HG03571 (cell line): Measurements from ENCODE around the gene ADAT2.

Experiments
- ATAC-seq: cut with Tn5 transposase; IDR thresholded peaks from one replicate; pipeline ENCODE4 v1.9.1; 2021; ENCODE audit not compliant: unreplicated experiment

ADAT2 gene

DNA sequence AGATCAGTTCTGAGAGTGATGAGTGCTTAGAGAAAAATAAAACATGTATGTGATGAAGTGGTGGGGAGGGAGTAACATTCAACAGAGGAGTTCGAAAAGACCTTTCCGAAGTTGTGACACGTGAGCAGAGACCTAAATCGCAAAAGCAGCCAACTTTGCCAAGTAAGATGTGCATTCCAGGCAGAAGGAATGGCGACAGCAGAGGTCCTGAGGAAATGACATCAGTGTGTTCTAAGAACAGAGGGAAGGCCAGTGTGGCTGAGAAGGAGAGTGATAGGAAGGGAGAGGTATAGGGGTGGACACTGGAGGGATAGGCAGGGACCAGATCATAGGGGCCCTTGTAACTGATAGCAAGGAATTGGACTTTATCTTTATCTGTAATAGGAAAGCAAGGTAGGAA, 51.3 kb downstream of the ADAT2 start:
- ATAC-seq, result no peak

DNA sequence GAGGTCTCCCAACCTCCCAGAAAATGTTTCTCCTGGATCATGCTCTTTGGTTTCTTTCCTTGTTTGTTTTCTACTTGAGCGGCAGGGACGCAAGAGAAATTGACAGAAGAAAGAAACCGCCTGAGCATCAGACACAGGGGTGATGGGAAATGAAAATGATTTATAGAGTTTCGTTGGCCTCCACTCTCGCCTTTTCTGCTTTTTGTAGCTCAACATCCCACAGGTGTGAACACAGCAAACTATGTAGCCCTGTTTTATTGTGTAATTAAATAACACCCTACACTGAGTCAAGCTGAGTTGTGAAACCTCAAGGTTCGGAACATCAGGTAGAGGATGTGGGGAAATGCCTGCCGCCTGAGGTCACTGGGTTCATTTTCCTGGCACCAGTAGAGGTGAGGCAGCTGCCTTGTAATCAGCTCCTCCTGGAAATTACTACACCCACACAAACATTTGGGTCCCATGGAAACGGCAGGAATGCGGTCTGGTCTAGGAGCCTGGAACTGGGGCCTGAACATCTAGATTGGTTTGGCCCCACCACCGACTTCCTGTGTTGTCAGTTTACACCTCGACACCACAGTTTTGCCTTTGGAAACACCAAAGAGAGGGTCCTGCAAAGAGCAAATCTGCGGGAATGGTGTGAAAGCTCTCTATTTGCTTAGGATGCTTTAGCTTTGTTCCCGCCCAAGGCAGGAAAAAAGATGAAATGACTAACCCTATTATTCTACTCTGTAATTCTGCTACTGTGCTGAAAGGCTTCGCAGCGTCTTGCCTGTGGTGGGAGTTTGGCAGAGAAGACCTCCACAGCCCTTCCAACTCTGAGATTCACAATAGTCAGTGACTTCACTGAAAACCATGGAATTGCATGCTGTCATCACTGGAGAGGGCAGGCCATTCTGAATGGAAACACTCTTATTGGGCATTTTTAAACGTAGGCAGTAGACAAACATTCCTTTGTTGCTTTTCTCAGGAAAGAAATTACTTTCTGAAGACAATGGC, 53.0 kb downstream of the ADAT2 start:
- no peak for ATAC-seq

DNA sequence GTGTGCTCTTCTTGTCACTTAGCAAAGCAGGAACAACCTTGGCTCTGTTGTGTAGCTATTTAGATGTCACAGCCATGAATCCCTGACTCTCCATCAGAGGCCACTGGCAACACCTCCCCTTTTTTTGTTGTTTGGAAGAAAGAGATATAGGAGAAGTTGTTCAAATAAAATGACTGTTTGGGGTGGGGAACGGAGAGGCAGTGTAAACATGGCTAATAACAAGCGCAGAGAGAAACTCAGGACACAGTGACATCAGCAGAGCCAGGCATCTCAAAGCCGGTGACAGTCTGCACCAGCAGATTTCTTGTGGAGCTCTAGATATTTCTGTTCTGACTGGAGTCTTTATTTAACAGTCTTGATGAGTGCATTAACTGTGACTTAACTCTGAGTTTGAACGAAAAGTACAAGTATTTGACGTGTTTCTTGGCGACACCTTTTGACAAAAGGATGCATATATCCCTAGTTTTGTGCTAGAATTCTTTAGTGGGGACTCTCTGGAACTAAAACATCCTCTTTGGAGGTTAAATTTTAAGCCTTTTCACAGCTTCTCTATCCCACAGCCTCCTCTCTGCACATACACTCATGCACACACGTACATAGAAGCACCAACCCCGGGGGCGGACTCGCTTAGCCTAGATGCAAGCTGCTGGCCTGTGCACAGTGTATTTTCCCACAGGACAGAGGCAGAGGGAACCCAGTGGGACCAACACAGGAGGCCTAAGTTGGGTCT, 53.8 kb downstream of the ADAT2 start:
- no peak for ATAC-seq

DNA sequence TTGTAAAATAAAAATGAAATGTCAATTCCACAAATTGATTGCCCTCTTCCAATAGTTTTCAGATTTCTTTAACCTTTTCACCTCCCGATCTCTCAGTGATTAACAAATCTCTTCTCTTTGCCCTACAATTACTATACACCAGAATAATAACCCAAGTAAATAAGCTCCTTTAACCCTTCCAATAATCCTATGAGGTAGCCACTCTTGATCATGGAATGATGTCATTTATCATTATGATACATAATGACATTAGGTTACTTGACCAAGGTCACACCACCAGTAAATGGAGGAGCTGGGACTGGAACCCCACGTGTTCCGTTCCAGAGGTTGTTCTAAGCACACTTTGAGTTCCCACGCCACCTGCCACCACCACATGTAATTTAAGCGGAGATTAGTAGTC, 54.8 kb downstream of the ADAT2 start:
- no peak for ATAC-seq

DNA sequence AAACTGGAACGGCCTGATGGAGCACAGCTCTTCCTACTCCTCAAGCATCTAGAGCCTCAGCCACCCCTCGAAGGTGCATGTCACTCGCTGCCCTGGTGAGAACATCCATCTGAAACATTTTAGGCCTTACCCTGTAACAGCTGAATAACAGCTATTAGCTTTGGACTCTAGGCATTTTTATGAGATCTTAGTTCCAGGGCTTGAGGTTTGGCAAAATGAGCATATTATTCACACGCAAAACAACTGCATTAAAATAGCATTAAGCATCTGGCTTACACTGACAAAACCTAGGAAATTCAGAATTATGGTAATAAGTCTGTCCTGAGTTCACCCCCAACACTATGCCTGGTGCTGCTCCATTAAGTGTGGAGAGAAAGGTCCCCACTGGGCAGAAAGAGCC, 56.1 kb downstream of the ADAT2 start:
- no peak for ATAC-seq

DNA sequence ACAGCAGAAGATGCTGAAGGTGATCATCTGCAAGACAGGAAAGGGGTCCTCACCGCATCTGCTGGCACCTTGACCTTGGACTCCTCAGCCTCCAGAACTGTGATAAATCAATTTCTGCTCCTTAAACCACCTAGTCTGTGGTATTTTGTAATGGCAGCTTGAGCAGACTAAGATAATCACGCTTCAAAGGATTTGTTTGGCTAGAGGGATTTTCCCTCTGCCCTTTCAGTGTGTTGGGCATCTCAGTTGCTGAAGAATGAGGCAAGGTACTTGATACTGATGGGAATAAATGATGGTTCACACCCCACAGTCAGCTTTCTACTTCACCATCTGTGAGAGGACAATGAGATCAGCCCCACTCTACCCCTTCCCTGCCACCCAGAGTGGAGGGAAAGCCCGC, 60.2 kb downstream of the ADAT2 start:
- no peak for ATAC-seq

DNA sequence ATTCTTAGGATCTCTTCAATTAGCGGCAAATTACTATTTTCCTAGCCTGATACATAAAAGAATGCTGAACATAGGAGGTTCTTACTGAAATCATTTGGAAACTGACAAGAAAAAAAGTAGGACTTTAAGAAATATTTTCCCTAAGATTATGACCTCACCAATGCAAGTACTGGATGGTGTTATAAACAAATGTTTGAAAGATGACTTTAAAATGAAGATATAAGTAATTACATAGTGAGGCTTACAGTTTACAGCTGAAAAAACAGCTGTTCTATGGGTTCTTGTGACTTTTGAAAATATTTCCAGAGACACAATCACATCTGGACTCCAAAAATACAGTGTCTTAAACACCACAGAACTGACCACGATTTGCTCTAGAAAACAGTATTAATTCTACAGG, 64.9 kb downstream of the ADAT2 start:
- ATAC-seq, result no peak

DNA sequence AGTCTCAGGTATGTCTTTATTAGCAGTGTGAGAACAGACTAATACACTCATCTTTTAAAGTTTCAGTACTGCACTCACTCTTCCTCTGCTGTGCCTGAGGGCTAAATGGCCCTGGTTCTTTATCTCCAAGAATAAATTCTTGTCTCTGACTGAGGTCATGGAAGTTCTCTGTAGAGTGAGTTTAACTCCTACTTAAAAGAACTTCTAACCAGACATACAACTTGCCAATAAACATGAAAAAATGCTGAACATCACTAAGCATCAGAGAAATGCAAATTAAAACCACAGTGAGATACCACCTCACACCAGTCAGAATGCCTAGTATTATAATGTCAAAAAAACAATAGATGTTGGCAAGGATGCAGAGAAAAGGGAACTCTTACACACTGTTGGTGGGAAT, 73.6 kb downstream of the ADAT2 start:
- no peak for ATAC-seq

DNA sequence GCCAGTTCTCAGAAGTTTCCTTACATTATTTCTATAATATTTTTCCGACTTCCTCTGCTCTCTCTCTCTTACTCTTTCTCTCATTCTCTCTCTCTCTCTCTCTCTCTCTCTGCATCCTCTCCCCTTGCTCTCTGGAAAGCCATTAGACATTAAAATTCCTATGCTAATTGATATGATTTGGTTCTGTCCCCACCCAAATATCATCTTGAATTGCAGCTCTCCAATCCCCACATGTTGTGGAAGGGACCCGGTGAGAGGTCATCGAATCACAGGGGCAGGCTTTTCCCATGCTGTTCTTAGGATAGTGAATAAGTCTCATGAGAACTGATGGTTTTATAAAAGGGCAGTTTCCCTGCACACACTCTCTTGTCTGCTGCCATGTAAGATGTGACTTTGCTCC, 74.1 kb downstream of the ADAT2 start:
- no peak for ATAC-seq

DNA sequence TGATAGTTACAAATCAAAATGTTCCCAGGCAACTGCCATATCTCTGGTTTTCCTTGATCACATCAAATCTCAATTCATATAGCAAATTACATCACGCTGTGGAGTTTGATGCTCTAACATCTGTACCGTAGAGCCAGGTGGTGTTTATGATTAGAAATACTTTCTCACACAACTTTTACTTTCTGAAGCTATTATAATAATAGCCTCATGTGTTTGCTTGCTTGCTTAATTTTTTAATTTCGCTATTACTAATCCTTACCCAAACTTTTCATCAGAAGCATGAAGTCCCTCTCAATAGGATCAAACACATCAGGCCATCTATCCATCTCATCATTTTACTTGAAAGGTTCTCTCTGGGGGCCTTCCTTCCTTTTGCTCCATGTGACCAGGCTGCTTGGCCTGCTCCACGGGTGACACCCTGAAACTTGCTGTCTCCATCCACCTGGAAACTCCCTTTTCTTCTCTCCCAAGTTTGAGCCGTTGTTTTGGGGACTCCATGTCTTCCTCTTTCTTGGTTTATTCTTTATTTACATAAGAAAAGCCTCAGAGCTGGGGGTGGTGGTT, 75.4 kb downstream of the ADAT2 start:
- no peak for ATAC-seq

DNA sequence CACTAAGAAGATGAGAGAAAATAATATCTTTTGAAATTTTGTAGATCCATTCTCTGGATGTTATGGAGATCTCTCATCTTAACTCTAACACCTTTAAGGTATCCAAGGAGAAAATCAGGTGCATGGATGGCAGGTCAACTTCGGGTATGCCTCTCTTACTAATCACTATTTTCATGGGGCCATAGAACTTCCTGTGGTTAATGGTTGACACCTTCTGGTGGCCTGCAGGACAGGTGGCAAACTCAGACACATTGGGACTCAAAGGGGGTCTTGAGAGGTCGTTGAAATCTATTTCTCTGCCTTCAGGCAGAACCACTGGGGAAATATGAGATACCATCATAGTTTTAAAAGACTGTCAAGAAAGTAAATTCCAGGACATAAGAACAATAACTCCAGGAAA, 76.5 kb downstream of the ADAT2 start:
- no peak for ATAC-seq
